ENCODE data around the gene PRXL2B.

- no peak for TF ChIP-seq EZH2 (optimal IDR thresholded peaks at IDR 0.05; ENCODE audit: low read depth, low read length)
- no peak for TF ChIP-seq EZH2phosphoT487 (IDR thresholded peaks at IDR 0.05; ENCODE audit: low read length)
- TF ChIP-seq CTCF (IDR thresholded peaks at IDR 0.05; ENCODE audit: low read length): no peak
Measured at GRCh38 chr1:2632051-2632430, 45.5 kb downstream of the PRXL2B start.

Data from MM.1S (cell line).